MCF 10A (cell line): ENCODE data around the gene MEIS2. TPM values are rescaled to one million over a fixed set of nuclear protein-coding genes. Genes with fewer than 3 reads are reported as not detected.

Experiments
- BruUV-seq: library from RNA; stranded (reverse); fragments of 400-500 nt; replicated peaks from 2 replicates; lab custom pipeline; 2021; lab: Mats Ljungman, UMichigan
- CTCF ChIA-PET: fragments of 300-600 bp; sonication (Branson Sonifier 250); formaldehyde crosslinking; extraction: SDS; loops from one replicate; lab custom pipeline; 2021; ENCODE audit warnings: antibody characterized with exemption, inconsistent platforms; lab: Yijun Ruan, JAX
- POLR2A ChIA-PET: fragments of 300-600, 350-650 bp; sonication (Branson Sonifier 250); formaldehyde crosslinking; extraction: SDS; loops from one replicate; lab custom pipeline; 2020; ENCODE audit warnings: antibody characterized with exemption, inconsistent platforms; lab: Yijun Ruan, JAX
- DNase-seq: peaks from one replicate; pipeline ENCODE4 v3.0.0-alpha.2; 2018; ENCODE audit not compliant: unreplicated experiment
- H3K27ac Mint-ChIP-seq: one replicate; pipeline ENCODE4 v1.8.0; 2022; ENCODE audit warnings: mild to moderate bottlenecking, low read depth, mixed read lengths; ENCODE audit not compliant: unreplicated experiment
- H3K27me3 Mint-ChIP-seq: one replicate; pipeline ENCODE4 v1.8.0; 2022; ENCODE audit warnings: mixed read lengths; ENCODE audit not compliant: insufficient read depth, unreplicated experiment
- H3K36me3 Mint-ChIP-seq: one replicate; pipeline ENCODE4 v1.8.0; 2022; ENCODE audit warnings: mild to moderate bottlenecking, moderate library complexity, mixed read lengths; ENCODE audit not compliant: insufficient read depth, unreplicated experiment
- H3K4me1 Mint-ChIP-seq: one replicate; pipeline ENCODE4 v1.8.0; 2022; ENCODE audit warnings: mixed read lengths; ENCODE audit not compliant: insufficient read depth, unreplicated experiment
- H3K4me3 Mint-ChIP-seq: one replicate; pipeline ENCODE4 v1.8.0; 2022; ENCODE audit warnings: mild to moderate bottlenecking, moderate library complexity, mixed read lengths; ENCODE audit not compliant: unreplicated experiment
- H3K9me3 Mint-ChIP-seq: one replicate; pipeline ENCODE4 v1.8.0; 2022; ENCODE audit warnings: mixed read lengths; ENCODE audit not compliant: unreplicated experiment
- intact Hi-C: fragments of 100-400 bp; cut with micrococcal nuclease; formaldehyde crosslinking; loops from 2 replicates; pipeline ENCODE4 v1.14.1; 2022
- total RNA-seq: library from RNA; stranded (reverse); gene quantifications from 2 replicates; pipeline ENCODE4 v1.2.3, GENCODE V29; 2022
- TF ChIP-seq, protein P1 (sequence below): fragments of 200-600 bp; IDR thresholded peaks from one replicate; pipeline ENCODE4 v1.8.0; 2022; ENCODE audit warnings: antibody characterized with exemption, mild to moderate bottlenecking; ENCODE audit not compliant: unreplicated experiment

Gene MEIS2
- total RNA-seq, 1 experiment from 2014 or later = 6.9 TPM

DNA sequence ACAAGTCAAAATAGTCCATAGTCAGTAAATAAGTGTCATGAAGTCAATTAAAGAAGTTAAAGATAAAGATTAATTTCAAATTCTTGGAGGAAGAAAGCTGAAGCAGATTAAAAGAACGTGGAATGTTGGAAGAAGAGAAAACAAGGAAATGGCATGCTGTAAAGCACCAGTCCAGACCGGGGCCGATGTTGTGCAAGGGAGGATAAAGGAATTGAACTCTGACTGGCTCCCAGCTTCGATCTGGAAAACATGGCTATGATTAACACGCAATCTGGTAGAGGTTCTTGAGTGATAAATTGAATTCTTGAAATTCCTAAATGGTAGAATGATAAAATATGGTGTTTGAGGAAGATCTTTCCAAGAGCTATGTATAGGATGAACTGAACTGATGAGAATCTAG is 194.4 kb downstream of the MEIS2 start:
- intact Hi-C loops = no loop called here
- TF ChIP-seq, protein P1, sequence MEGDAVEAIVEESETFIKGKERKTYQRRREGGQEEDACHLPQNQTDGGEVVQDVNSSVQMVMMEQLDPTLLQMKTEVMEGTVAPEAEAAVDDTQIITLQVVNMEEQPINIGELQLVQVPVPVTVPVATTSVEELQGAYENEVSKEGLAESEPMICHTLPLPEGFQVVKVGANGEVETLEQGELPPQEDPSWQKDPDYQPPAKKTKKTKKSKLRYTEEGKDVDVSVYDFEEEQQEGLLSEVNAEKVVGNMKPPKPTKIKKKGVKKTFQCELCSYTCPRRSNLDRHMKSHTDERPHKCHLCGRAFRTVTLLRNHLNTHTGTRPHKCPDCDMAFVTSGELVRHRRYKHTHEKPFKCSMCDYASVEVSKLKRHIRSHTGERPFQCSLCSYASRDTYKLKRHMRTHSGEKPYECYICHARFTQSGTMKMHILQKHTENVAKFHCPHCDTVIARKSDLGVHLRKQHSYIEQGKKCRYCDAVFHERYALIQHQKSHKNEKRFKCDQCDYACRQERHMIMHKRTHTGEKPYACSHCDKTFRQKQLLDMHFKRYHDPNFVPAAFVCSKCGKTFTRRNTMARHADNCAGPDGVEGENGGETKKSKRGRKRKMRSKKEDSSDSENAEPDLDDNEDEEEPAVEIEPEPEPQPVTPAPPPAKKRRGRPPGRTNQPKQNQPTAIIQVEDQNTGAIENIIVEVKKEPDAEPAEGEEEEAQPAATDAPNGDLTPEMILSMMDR = no peak
- Mint-ChIP-seq H3K27ac (no peak overlapping the region), H3K27me3 (no peaks in the 10 kb centered on the region), H3K9me3 (no peaks in the 10 kb centered on the region), H3K4me1 (peaks cover 11% of the 10 kb centered on the region), H3K4me3 (no peak overlapping the region), H3K36me3 (no peaks in the 10 kb centered on the region)
- no peak for DNase-seq
- POLR2A ChIA-PET = interaction anchor here (0.6 kb wide), 1 partner anchor 537 kb away, joined by 3 read pairs; no protein-coding TSS in a partner anchor
- no TSS peak for BruUV-seq
- CTCF ChIA-PET = interaction anchor here (0.6 to 0.7 kb wide), 2 partner anchors 29 to 197 kb away, joined by 3 to 8 read pairs; no protein-coding TSS in a partner anchor

DNA sequence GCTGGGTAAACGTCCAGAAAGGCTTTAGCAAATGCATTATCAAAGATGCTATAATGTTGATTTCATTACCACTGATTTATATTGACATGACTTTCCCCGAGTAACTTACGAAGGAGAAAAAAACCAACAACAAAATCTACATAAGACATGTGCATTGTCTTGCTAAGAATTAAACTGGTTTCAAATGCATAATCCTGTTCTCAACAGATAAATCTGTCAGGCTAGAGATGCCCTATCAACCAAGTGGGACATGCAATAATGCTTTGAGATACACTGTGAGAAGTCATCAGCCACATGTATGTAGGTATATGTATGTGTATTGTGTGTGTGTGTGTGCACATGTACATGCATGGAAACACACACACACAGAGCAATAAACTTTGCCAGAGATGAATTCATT is 195.6 kb downstream of the MEIS2 start:
- BruUV-seq = no TSS peak
- TF ChIP-seq, protein P1 = no peak
- H3K36me3 Mint-ChIP-seq = no peaks in the 10 kb centered on the region
- H3K27me3 Mint-ChIP-seq = no peaks in the 10 kb centered on the region
- intact Hi-C loops = no loop called here
- H3K27ac Mint-ChIP-seq = no peak overlapping the region
- CTCF ChIA-PET = interaction anchor here (0.6 to 1.3 kb wide), 3 partner anchors 13 to 1208 kb away, joined by 4 read pairs; no protein-coding TSS in a partner anchor
- POLR2A ChIA-PET = interaction anchor here (0.6 to 1.8 kb wide), 4 partner anchors 12 to 575 kb away, joined by 3 to 19 read pairs (median 4); partner anchors contain the start of gene MEIS2
- H3K9me3 Mint-ChIP-seq = no peaks in the 10 kb centered on the region
- DNase-seq = no peak
- peaks cover 11% of the 10 kb centered on the region for H3K4me1 Mint-ChIP-seq
- no peak overlapping the region for H3K4me3 Mint-ChIP-seq

DNA sequence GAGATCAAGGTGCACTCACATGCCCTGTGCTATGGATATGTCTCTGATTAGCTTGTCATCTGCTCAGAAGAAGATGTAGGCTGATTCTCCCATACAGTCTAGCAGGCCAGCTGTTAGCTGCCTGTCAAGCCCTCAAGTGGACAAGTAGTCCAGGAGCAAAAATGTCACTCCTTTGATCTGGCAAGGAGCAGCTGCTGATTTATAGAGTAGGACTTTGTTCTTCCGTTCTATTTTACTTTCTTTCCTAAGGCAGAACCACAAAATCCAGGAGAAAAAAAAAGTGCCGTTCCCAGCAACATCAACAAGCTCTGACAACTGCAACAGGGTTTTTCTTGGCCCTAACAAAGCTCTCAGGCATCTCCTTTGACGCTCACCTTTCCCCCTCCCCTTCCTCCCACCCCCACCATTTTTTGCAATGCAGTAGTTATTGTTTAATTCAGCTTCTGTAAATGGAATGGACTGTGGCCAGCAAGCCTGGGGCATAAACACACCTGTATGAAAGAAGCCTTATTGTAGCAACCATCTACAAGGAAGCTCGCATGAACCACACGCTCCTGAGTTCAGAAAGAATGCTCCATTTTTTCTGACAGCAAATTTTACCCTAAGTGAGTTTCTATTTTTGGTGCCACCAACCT is 196.3 kb downstream of the MEIS2 start:
- CTCF ChIA-PET = interaction anchor here (0.6 to 1.9 kb wide), 8 partner anchors 13 to 1208 kb away, joined by 3 to 8 read pairs (median 4); no protein-coding TSS in a partner anchor
- POLR2A ChIA-PET = interaction anchor here (0.6 to 1.8 kb wide), 4 partner anchors 13 to 575 kb away, joined by 3 to 19 read pairs (median 4); partner anchors contain the start of gene MEIS2
- TF ChIP-seq, protein P1 = no peak
- H3K27ac Mint-ChIP-seq = peak overlapping the region; percentile 15
- peak; percentile 86 for DNase-seq
- intact Hi-C loops = no loop called here
- H3K36me3 Mint-ChIP-seq = no peaks in the 10 kb centered on the region
- no peaks in the 10 kb centered on the region for H3K27me3 Mint-ChIP-seq
- peak overlapping the region; percentile 7 for H3K4me3 Mint-ChIP-seq
- BruUV-seq = no TSS peak
- H3K4me1 Mint-ChIP-seq = peaks cover 11% of the 10 kb centered on the region
- H3K9me3 Mint-ChIP-seq = no peaks in the 10 kb centered on the region

DNA sequence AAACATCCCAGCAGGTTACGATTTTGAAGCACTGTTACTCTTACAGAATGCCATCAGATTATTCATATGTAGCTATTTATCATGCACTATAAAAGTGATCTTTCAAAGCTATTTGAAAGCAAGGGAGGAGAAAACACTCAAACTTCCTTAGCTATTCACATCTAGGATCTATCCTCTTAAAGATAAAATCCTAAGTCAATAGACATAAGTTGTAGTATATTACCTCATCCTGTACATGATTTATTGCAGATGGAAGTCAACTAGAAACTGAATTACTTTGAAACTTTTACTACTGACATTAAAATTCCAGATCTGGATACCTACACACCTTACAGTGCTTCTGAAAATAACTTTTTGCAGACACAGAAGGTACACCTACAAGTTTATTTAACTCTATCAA is 197.2 kb downstream of the MEIS2 start:
- Mint-ChIP-seq H3K4me3 (no peak overlapping the region), H3K4me1 (peaks cover 11% of the 10 kb centered on the region), H3K27me3 (no peaks in the 10 kb centered on the region), H3K27ac (no peak overlapping the region), H3K9me3 (no peaks in the 10 kb centered on the region), H3K36me3 (no peaks in the 10 kb centered on the region)
- intact Hi-C loops = no loop called here
- no peak for DNase-seq
- ChIA-PET CTCF (interaction anchor here (0.6 to 1.9 kb wide), 6 partner anchors 12 to 231 kb away, joined by 3 to 8 read pairs (median 3); no protein-coding TSS in a partner anchor), POLR2A (interaction anchor here (1.8 kb wide), 1 partner anchor 198 kb away, joined by 19 read pairs; the partner anchor contains the start of gene MEIS2)
- no TSS peak for BruUV-seq
- TF ChIP-seq, protein P1 = no peak
